K562 (cell line): ENCODE measurements around the gene ENDOD1. TPM values are rescaled to one million over a fixed set of nuclear protein-coding genes. Genes with fewer than 3 reads are reported as not detected.
A peak's percentile ranks its signal among the peaks of the same experiment; 100 is the strongest.

Experiments used
- ARID3A ChIP-seq: IDR thresholded peaks from 2 replicates; pipeline ENCODE4 v1.6.1; 2012; ENCODE audit warnings: low read depth, low read length, improper control_type of control experiment, borderline replicate concordance
- DIDO1 ChIP-seq: fragments of 450-650 bp; IDR thresholded peaks from 2 replicates; pipeline ENCODE4 v1.6.1; 2016; ENCODE audit warnings: low read depth, missing biosample characterization, missing genetic modification characterization
- ELF2 ChIP-seq: fragments of 250-450 bp; sonication (Bioruptor Pico); IDR thresholded peaks from 2 replicates; pipeline ENCODE4 v1.5.0; 2021; ENCODE audit warnings: mild to moderate bottlenecking
- FOXA3 ChIP-seq, 2 experiments: fragments of 450-650 bp in 1 of 2; sonication (generic) in 1 of 2; formaldehyde crosslinking; IDR thresholded peaks in 1 of 2; conservative IDR thresholded peaks in 1 of 2; 2 replicates each; pipeline versions ENCODE4 v1.4.0 to v1.8.0; 2020 to 2022; ENCODE audit warnings: mild to moderate bottlenecking in 2 of 2, missing genetic modification reagents in 1 of 2
- GABPB2 ChIP-seq: fragments of 250-450 bp; sonication (Bioruptor Pico); conservative IDR thresholded peaks from 2 replicates; pipeline ENCODE4 v1.5.1; 2021; ENCODE audit warnings: mild to moderate bottlenecking
- HDAC8 ChIP-seq: fragments of 450-650 bp; IDR thresholded peaks from 2 replicates; pipeline ENCODE4 v1.6.1; 2016; ENCODE audit warnings: mild to moderate bottlenecking, missing genetic modification characterization, moderate library complexity, missing compliant biosample characterization
- MLLT1 ChIP-seq, 2 experiments: fragments of 450-650 bp; IDR thresholded peaks; 2 replicates each; pipeline ENCODE4 v1.6.1; 2016
- NFIX ChIP-seq: fragments of 250-450 bp; sonication (Bioruptor Pico); IDR thresholded peaks from 2 replicates; pipeline ENCODE4 v1.4.0; 2020; ENCODE audit warnings: low read depth, mild to moderate bottlenecking, moderate library complexity
- TAL1 ChIP-seq: fragments of 450-650 bp; IDR thresholded peaks from 2 replicates; pipeline ENCODE4 v1.6.1; 2016; ENCODE audit warnings: mild to moderate bottlenecking
- TBP ChIP-seq: optimal IDR thresholded peaks from 2 replicates; pipeline ENCODE3; 2011; ENCODE audit warnings: low read depth, low read length, improper control_type of control experiment
- TCF7 ChIP-seq: sonication (generic); IDR thresholded peaks from 2 replicates; pipeline ENCODE4 v1.6.1; 2016; ENCODE audit warnings: antibody characterized with exemption, borderline replicate concordance
- TGIF2 ChIP-seq: sonication (generic); formaldehyde crosslinking; IDR thresholded peaks from 2 replicates; pipeline ENCODE4 v1.8.1; 2022; ENCODE audit warnings: mild to moderate bottlenecking, missing genetic modification reagents, moderate library complexity
- ZBTB49 ChIP-seq: sonication (generic); formaldehyde crosslinking; IDR thresholded peaks from 2 replicates; pipeline ENCODE4 v1.8.0; 2022; ENCODE audit warnings: missing genetic modification reagents, mild to moderate bottlenecking, borderline replicate concordance
- polyA plus RNA-seq, 8 experiments: library from polyadenylated mRNA; depleted of rRNA in 4 of 8; stranded (reverse) in 5 of 8; unstranded in 3 of 8; fragments of >200 nt; fragmentation: Nextera tagmentation in 2 of 8; fragmentation: Illumina TruSeq in 1 of 8; extraction: Ambion mirVana in 2 of 8; extraction: Trizol in 1 of 8; gene quantifications; 2 replicates each; pipeline versions ENCODE4 v1.2.1 to v1.2.3, GENCODE V29; 2011 to 2014; ENCODE audit warnings: inconsistent platforms in 1 of 8, missing spikeins in 1 of 8
- total RNA-seq, 7 experiments: library from RNA; depleted of rRNA in 6 of 7; stranded (reverse); fragments of >200 nt in 6 of 7; fragmentation: Illumina TruSeq in 2 of 7; extraction: Trizol in 2 of 7; gene quantifications; 2 replicates each; pipeline versions ENCODE4 v1.2.1 to v1.2.3, GENCODE V29; 2011 to 2021; ENCODE audit warnings: low replicate concordance in 1 of 7

ENDOD1 gene
- total and polyA plus RNA-seq, 9 of the 15 experiments (the other 6 are each of a cell fraction or from before 2014, with no cell fraction given), result 4.2 to 11.8 (median 9.3) TPM

GRCh38 chr11:95067841-95068219 lies 21.8 kb upstream of the ENDOD1 start (continued):
- TF ChIP-seq ARID3A (no peak), FOXA3 (CRISPR knock-in tag; conservative IDR thresholded peaks at IDR 0.05 in 1 of 2, IDR thresholded peaks at IDR 0.05 in 1 of 2) (no peak), TBP (peak; percentile 8), TAL1 (peak; percentile 8; the same call in 1 of the 2 replicates), TCF7 (no peak), HDAC8 (tag) (no peak), DIDO1 (tag) (no peak), ZBTB49 (no peak), NFIX (CRISPR knock-in tag) (no peak), GABPB2 (CRISPR knock-in tag) (no peak), MLLT1 (IDR thresholded peaks at IDR 0.05) (peak in 1 of 2 experiments; percentile 50; a peak in 1 of 4 replicates), ELF2 (CRISPR knock-in tag) (no peak), TGIF2 (CRISPR knock-in tag) (no peak)
- TF ChIP-seq, all 486 proteins: peak for 8
